G401 (cell line): Measurements from ENCODE around the gene OTOR. TPM values are rescaled to one million over a fixed set of nuclear protein-coding genes. Genes with fewer than 3 reads are reported as not detected.

Experiments used
- DNase-seq: peaks from one replicate; pipeline ENCODE4 v3.0.0-alpha.2; 2015; ENCODE audit warnings: low spot score
- in situ Hi-C: cut with HindIII; loops from 2 replicates; pipeline ENCODE4 v1.10.0; 2016; ENCODE audit warnings: low sequenced_read_pairs, mixed read lengths
- total RNA-seq: library from RNA; depleted of rRNA; stranded (reverse); fragments of >200 nt; shearing (Covaris generic); gene quantifications from 2 replicates; pipeline ENCODE4 v1.2.3, GENCODE V29; 2014; rRNA removed

OTOR gene, protein sequence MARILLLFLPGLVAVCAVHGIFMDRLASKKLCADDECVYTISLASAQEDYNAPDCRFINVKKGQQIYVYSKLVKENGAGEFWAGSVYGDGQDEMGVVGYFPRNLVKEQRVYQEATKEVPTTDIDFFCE
- total RNA-seq = not detected in 2 replicates

- no peak for DNase-seq
- in situ Hi-C loops = no loop called here
Observed at GRCh38 chr20:16748308-16748900, at the start of gene OTOR. Gene OTOR, plus strand, starts transcription at chr20:16748358. Its CDS starts 44 bp downstream, at chr20:16748402.

GRCh38 chr20:16699293-16699692 is 48.9 kb upstream of the OTOR start:
- in situ Hi-C loops = no loop called here

GRCh38 chr20:16701296-16701695 is 46.9 kb upstream of the OTOR start:
- DNase-seq = no peak
- in situ Hi-C loops = no loop called here

More at GRCh38 chr20:16699293-16699692, 48.9 kb upstream of the OTOR start:
- no peak for DNase-seq

DNA sequence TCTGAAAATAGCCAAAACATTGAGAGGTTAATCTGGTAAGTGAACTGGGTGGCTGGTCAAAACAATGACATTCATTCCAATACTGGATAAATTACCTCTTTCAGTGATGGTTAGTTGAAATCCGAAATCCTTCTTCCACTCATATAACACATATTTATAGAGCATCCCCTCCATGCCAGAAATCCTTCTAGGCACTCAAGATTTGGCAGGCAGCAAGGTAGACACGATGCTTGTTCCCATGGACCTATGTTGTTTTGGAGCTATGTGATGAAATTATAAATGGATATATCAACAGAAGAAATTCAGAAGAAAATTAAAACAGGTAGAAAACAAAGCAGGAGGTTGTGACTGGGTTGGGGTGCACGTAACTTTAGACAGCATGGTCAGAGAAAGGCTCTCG is 44.6 kb upstream of the OTOR start:
- no peak for DNase-seq
- in situ Hi-C loops = no loop called here

GRCh38 chr20:16707674-16708073 is 40.5 kb upstream of the OTOR start:
- in situ Hi-C loops = no loop called here

DNA sequence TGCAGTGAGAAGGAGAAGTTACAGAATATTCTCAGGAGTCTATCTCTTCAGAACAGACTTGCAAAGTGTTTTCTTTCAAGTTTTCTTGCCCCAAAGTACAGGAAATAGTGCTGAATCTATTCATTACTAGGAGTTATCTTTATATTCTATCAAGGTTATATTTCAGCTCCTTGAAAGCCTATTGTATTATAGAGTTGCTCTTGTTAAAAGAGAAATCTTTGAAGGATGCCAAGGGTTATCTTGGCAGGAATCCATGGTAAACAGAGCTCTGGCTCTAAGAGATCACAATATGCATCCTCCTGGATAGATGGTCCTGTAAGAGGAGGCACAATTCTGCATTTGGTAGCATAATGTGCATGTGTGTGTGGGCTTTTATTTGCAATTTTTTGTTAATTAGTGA is 39.6 kb upstream of the OTOR start:
- no peak for DNase-seq
- in situ Hi-C loops = no loop called here

More at GRCh38 chr20:16707674-16708073, 40.5 kb upstream of the OTOR start:
- DNase-seq = no peak

DNA sequence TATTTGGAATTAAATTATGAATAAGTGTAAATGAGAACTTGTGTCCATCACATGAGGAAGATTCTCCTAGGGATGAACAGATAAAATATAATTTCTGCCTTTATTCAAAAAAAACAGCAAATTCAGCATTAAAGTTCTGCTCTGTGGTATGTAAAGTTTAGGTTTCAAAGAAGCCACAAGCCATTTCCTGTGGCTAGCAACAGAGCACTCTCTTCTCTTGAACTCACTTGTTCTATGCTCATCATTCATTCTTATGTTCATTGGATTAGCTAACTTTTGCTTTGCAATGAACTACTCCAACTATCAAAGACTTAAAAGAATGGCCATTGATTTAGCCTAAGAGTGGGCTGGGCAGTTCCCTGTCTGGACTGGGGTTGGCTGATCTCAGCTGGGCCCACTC is 39.1 kb upstream of the OTOR start:
- in situ Hi-C loops = no loop called here
- DNase-seq = no peak

GRCh38 chr20:16710781-16711180 is 37.4 kb upstream of the OTOR start:
- in situ Hi-C loops = no loop called here
- DNase-seq = no peak

DNA sequence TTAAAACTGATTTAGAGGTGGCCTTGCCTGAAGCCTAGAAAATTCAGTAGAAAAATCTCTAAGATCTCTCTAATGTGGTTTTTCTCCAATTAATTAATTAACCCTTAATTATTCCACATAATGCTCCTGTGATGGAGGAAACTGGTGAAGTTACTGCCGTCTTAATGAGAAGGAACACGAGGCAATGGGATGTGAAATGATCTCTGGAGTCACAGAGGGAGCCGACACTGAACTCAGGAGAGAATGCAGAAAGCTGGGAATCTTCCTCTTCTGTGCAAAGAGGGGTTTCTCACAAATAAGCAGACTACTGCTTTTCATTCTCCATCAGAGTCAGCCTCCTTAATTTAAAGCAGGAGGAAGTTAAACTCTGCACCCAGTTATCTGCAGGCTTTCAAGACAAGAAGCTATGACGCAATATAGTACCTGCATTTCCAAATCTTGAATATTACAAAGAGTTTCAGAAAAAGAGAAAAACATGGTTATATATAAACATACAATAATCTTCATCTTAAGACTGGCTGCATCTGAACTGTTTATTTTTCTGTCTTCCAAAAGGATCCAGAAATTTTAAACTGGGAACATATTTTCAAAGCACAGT is 36.4 kb upstream of the OTOR start:
- in situ Hi-C loops = no loop called here

DNA sequence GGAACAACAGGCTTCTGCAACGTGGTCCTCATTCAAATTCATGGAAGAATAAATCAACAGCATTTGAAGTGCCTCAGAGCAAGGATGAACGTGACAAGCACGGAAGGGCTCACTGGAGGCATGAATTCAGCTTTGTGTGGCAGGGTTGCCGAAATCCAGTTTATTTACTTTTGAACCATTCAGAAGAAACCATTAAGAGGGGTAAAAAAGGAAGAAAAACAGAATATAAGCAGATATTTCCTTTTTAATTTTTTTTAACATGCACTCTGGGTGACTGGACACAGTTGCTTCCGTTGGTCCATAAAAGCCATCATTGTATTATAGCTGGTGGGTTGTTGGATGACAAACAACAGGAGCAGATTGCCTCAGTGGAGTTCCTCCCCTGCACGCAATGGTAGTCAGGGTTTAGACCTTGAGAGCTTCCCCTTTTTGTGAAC is 35.6 kb upstream of the OTOR start:
- in situ Hi-C loops = no loop called here
- DNase-seq = no peak

More for the DNA sequence above, 36.4 kb upstream of the OTOR start:
- DNase-seq = no peak

GRCh38 chr20:16713066-16713465 is 35.1 kb upstream of the OTOR start:
- DNase-seq = no peak
- in situ Hi-C loops = no loop called here

DNA sequence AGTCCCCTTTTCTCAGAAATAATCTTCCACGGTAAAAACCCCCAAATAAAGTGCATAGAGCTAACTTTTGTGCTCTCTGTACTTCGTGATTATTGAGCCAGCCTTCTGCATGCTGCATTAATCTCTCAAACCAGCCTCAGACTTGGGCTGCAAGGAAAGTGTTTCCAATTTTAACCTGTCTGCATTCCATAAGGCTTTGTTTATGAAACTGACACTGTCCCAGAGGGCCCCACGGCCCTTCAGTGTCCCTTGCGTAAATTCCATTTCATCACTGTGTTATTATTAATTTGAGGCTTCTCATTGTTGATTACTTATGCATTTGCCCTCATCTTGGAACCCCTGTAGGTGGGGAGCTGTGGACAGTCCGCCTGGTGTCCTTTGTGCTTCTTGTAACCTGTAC is 33.9 kb upstream of the OTOR start:
- DNase-seq = no peak

DNA sequence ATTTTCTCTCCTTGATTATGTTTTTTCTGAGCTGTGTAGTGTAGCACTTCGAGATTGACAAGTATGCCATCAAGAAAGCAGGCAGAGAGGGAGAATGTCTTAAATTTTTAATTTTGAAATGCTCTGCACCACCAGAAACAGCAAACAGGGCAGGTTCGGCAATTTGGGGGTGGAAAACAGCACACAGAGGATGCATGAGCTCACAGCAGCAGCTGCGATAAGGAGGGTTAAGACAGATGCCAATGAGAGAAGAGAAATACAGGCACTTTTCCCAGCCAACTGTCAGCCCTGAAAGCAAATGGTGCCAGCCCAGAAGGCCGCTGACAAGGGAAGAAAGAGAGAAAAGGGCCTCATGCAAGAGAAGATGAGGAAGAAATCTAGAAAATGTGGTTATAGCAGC is 33.4 kb upstream of the OTOR start:
- in situ Hi-C loops = no loop called here
- peak; percentile 4 for DNase-seq

More for the DNA sequence above, 33.9 kb upstream of the OTOR start:
- in situ Hi-C loops = no loop called here

GRCh38 chr20:16719421-16719820 is 28.7 kb upstream of the OTOR start:
- in situ Hi-C loops = no loop called here
- no peak for DNase-seq

GRCh38 chr20:16729080-16729479 is 19.1 kb upstream of the OTOR start:
- in situ Hi-C loops = no loop called here
- no peak for DNase-seq

GRCh38 chr20:16729565-16730460 is 18.3 kb upstream of the OTOR start, which contains the start of gene SNRPB2:
Gene SNRPB2, plus strand, starts transcription at chr20:16730026. Its CDS starts 1,677 bp downstream, at chr20:16731703.
- DNase-seq = peak; percentile 96
- in situ Hi-C loops = no loop called here

DNA sequence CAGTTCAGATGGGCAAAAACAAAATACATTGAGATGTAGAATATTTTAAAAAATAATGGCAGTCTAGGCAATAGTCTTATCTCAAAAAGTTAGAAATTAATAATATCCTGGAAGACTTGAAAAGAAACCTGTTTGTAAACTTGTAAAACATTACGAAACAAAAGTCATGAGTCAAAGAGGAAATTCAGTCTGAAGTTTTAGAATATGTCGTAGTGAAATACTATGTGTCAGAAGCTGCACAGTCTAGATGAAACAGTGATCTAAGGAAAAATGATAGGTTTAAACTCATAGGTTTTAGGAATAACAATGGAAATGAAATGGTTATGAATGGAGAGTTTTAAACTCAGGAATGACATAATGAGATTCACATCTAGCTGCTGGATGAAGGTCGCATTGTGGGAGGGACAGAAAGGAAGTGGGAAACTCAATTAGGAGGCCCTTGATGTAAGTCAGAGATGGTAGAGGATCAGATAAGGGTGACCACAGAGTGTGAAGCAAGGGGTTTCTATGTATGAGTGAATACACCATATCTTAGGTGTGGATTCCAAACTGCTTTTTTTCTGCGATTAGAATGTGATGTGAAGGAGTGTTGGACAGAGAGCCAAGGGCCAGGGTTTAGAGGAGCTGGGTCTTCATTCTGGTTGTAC is 15.5 kb upstream of the OTOR start:
- no peak for DNase-seq
- in situ Hi-C loops = no loop called here

DNA sequence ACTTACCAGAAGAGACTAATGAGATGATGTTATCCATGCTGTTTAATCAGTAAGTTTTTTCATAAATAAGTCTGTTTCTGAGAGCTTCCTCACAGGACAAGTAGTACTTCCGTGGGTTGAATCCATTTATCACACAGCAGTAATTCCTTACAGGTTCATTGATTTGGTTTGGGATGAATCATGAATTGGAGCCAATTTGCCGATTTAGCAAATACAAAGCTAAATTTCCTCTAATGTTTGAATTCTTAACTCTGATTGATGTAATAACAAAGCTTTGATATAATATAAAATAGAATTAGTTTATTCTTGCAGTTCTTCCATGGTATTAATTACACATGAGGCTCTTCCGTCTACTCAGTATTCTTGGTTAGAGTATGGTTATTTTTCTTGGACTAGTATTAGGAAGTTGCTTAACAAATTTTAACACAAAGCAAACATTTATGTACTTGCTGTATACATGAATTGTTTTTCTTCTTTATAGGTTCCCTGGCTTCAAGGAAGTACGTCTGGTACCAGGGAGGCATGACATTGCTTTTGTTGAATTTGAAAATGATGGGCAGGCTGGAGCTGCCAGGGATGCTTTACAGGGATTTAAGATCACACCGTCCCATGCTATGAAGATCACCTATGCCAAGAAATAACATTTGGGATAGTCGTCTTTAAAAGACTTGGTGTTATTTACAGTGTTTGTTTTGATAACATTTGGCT is 7.6 kb upstream of the OTOR start:
- in situ Hi-C loops = no loop called here
- DNase-seq = no peak
